HL-60 (cell line): Measurements from ENCODE around the gene DHRS13.

Experiments
- DNase-seq, 2 experiments: peaks; one replicate each; pipeline ENCODE4 v3.0.0-alpha.2; 2010 to 2020; ENCODE audit warnings: low read depth in 1 of 2, low spot score in 1 of 2
- H3K27ac ChIP-seq: fragments of 250-450 bp; sonication (Bioruptor Pico); replicated peaks from 2 replicates; pipeline ENCODE4 v1.5.1; 2020; ENCODE audit warnings: mild to moderate bottlenecking, moderate library complexity
- H3K27me3 ChIP-seq: fragments of 250-450 bp; sonication (Bioruptor Pico); 2 replicates; pipeline ENCODE4 v1.5.1; 2021; ENCODE audit warnings: mild to moderate bottlenecking, moderate library complexity; ENCODE audit not compliant: insufficient read depth, poor library complexity, severe bottlenecking
- H3K4me3 ChIP-seq: replicated peaks from 2 replicates; pipeline ENCODE4 v1.5.1; 2011; ENCODE audit warnings: mild to moderate bottlenecking, control low read depth, low read length; ENCODE audit not compliant: insufficient read depth
- CTCF ChIP-seq: IDR thresholded peaks from one replicate; pipeline ENCODE4 v1.5.1; 2011; ENCODE audit warnings: low read length, control low read depth, inconsistent platforms; ENCODE audit not compliant: insufficient read depth
- GABPA ChIP-seq: IDR thresholded peaks from 2 replicates; pipeline ENCODE4 v1.6.1; 2012; ENCODE audit warnings: low read depth
- POLR2AphosphoS5 ChIP-seq: IDR thresholded peaks from 2 replicates; pipeline ENCODE4 v1.6.1; 2012; ENCODE audit warnings: low read depth
- REST ChIP-seq: IDR thresholded peaks from 2 replicates; pipeline ENCODE4 v1.6.1; 2012; ENCODE audit warnings: low read depth; ENCODE audit not compliant: insufficient replicate concordance
- SPI1 ChIP-seq: IDR thresholded peaks from 2 replicates; pipeline ENCODE4 v1.6.1; 2012; ENCODE audit warnings: low read depth, mild to moderate bottlenecking, borderline replicate concordance

The DHRS13 gene

GRCh38 chr17:28912281-28912937 lies 9.5 kb upstream of the DHRS13 start:
- H3K27me3 ChIP-seq, result no peaks in the 10 kb centered on the region
- no peak overlapping the region for H3K27ac ChIP-seq

GRCh38 chr17:28911411-28912045 lies 8.6 kb upstream of the DHRS13 start:
- no peaks in the 10 kb centered on the region for H3K27me3 ChIP-seq
- no peak for DNase-seq
- no peak overlapping the region for H3K4me3 ChIP-seq
- no peak overlapping the region for H3K27ac ChIP-seq
- no peak for TF ChIP-seq SPI1

More at GRCh38 chr17:28912281-28912937, 9.5 kb upstream of the DHRS13 start:
- TF ChIP-seq GABPA (no peak), REST (no peak), POLR2AphosphoS5 (no peak)
- DNase-seq, result peak in 1 of 2 experiments; percentile 20
- no peak overlapping the region for H3K4me3 ChIP-seq

- Histone ChIP-seq H3K27me3 (no peaks in the 10 kb centered on the region), H3K4me3 (no peak overlapping the region), H3K27ac (no peak overlapping the region)
- no peak for DNase-seq
- TF ChIP-seq POLR2AphosphoS5 (no peak), CTCF (no peak), SPI1 (no peak), GABPA (no peak), REST (no peak)
These were observed 7.7 kb upstream of the DHRS13 start for GRCh38 chr17:28910534-28910933.

GRCh38 chr17:28908640-28909167 lies 5.8 kb upstream of the DHRS13 start:
- TF ChIP-seq REST (no peak), POLR2AphosphoS5 (no peak), GABPA (no peak), CTCF (no peak), SPI1 (no peak)
- no peak overlapping the region for H3K27ac ChIP-seq
- no peak overlapping the region for H3K4me3 ChIP-seq
- H3K27me3 ChIP-seq, result no peaks in the 10 kb centered on the region
- no peak for DNase-seq
